VCaP (cell line): ENCODE measurements around the gene EDNRB.

Experiments
- H3K27ac ChIP-seq: fragments of 450-650 bp; 2 replicates; pipeline ENCODE4 v1.5.1; 2017
- TF ChIP-seq, protein P1 (sequence below): fragments of 450-650 bp; conservative IDR thresholded peaks from 2 replicates; pipeline ENCODE4 v1.5.1; 2017; ENCODE audit warnings: mild to moderate bottlenecking, moderate library complexity

Gene EDNRB

DNA sequence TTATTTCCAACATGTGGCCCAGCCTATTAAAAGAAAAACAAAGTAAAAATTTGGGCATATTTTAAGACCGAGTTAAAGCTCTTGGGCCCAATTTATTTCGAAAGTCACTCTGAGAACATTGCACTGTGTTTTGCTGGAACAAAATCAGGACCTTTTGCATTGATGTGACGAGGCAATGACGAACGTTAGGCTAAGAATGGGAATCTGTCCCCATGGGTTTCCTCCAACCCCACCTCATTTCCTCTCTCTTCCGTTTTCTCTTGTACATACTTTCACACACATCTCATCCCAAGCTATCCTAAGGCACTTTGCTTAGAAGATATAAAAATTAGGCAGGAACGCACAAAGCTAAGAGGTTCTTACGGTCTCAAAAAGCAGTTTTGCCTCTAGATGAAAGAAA, 22.1 kb downstream of the EDNRB start:
- H3K27ac ChIP-seq = no peak overlapping the region
- TF ChIP-seq, protein P1, sequence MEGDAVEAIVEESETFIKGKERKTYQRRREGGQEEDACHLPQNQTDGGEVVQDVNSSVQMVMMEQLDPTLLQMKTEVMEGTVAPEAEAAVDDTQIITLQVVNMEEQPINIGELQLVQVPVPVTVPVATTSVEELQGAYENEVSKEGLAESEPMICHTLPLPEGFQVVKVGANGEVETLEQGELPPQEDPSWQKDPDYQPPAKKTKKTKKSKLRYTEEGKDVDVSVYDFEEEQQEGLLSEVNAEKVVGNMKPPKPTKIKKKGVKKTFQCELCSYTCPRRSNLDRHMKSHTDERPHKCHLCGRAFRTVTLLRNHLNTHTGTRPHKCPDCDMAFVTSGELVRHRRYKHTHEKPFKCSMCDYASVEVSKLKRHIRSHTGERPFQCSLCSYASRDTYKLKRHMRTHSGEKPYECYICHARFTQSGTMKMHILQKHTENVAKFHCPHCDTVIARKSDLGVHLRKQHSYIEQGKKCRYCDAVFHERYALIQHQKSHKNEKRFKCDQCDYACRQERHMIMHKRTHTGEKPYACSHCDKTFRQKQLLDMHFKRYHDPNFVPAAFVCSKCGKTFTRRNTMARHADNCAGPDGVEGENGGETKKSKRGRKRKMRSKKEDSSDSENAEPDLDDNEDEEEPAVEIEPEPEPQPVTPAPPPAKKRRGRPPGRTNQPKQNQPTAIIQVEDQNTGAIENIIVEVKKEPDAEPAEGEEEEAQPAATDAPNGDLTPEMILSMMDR = no peak

DNA sequence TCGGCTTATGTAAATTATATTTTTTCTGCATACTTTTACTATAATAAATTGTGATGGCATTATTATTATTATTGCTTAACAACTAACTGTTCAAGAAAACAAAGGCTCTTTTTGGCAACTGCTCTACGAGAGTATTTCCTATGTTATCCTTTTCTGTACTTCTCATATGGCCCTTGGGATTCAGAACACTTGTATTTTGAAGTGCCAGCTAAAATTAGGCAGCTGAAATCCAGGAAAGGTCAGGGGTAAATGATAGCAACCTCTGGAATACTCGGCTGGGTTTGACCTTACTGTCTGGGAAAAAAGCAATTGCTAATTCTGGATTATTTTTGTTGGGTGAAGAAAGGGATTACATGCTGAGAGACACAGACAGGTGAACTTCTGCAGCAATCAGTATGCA, 23.9 kb downstream of the EDNRB start:
- no peak overlapping the region for H3K27ac ChIP-seq
- TF ChIP-seq, protein P1 = no peak

DNA sequence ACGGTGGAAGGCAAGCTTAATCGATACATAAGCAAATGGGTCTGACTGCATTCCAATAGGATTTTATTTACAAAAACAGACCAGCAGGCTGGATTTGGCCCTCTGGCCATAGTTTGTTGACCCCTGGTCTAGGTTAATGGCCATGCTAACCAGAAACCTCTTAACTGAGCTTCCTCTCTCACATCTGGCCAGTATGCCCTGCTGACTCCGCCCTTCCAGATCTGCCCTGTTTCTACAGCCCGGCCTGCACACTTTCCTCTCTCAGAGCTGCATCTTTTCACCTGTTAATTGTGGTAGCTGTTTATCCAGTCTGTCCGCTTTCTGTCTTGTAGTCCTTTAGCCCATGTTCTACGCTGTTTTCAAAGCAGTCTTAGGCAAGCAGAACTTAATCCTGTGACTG, 25.6 kb downstream of the EDNRB start:
- TF ChIP-seq, protein P1 = no peak
- H3K27ac ChIP-seq = no peak overlapping the region

DNA sequence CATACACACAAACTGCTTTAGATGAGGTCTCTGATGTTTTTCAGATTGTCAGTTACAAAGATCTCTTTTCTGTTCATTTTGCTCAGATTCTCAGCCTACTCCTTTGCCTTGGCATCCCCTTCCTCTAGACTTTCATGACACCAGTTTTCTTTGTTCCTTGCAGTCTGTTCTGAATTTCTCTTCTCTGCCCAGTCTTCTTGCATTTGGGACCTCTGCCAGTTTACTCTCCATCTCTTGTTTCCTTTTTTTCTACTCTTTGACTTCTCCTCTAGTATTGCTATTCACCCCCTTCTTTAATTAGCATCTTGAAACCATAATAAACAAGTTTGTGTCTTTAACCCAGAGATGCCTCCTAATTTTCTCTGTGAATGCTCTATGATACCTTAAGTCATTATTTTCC, 26.1 kb downstream of the EDNRB start:
- TF ChIP-seq, protein P1 = no peak

DNA sequence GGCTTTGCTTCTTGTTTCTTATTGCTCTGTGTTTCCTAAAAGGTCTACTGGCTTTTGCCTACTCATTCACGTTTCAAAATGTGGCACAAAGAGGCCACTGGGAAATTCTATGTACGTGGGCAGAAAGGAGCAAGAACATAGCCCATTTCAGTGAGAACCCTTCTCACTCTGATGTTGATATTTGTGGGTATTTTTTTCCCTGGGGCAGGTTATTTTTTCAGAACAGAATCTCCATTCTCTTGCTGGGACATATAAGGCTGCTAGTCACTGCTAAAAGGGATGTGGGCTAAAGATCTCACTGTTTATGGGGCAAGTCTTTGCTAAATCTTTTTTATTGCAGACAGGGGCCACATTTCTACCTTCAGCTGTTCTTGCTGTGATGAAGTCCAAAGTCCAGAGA, 27.1 kb downstream of the EDNRB start:
- H3K27ac ChIP-seq = no peak overlapping the region
- TF ChIP-seq, protein P1 = no peak

More for the DNA sequence above, 26.1 kb downstream of the EDNRB start:
- no peak overlapping the region for H3K27ac ChIP-seq

DNA sequence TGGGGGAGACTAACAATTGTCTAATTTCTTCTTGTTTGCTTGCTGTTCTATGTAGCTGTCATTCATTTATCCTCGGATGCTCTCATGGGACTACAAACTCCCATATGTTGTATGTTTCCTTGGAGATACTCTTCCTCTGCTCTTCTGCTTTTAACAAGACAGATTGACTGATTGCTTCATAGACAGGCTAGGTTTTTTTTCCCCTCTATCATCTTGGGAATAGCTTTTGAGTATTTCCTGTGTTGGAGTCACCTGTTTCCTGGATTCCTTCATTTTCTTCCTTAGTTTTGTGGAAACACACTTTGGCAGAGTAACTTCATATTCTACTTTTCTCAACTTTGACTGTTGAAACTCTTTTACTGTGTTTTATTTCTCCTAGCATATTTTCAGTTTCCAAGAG, 27.6 kb downstream of the EDNRB start:
- H3K27ac ChIP-seq = no peak overlapping the region
- TF ChIP-seq, protein P1 = no peak

DNA sequence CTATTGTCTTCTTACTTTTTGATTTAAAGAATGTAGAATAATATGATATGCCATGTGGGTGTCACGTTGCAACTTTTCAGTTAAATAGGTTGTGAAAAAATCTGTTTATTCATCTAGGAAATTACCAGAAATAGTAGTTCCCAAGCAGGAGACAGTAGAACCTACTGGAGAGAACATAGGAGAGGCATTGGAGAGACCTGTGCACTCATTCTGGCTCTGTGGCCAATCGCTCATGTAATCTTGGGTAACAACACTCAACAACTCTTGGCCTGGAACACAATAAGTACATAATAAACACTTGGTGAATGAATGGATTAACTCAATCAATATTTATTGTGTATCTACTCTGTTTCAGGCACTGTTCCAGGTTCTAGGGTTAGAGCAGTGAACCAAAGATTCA, 35.3 kb downstream of the EDNRB start:
- TF ChIP-seq, protein P1 = no peak
- no peak overlapping the region for H3K27ac ChIP-seq

DNA sequence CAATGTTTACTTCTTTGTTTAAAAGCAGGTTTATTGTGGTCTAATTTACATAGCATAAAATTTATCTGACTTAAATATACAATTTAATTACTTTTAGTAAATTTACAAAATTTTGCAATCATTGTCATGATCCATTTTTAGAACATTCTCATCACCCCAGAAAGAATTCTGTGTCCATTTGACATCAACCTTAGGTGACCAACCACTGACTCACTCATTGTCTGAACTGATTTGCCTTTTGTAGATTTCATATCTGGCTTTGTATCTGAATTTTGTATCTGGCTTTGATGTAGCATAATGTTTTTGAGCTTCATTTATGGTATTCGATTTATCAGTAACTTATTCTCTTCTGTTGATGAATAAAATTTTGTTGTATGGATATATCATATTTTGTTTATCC, 40.4 kb downstream of the EDNRB start:
- H3K27ac ChIP-seq = no peak overlapping the region
- TF ChIP-seq, protein P1 = no peak
